Measurements from ENCODE around the gene SNAI1. TPM values are rescaled to one million over a fixed set of nuclear protein-coding genes. Genes with fewer than 3 reads are reported as not detected.

The SNAI1 gene
- total RNA-seq, 2 experiments from 2014 or later, result 0.37 to 0.47 TPM

DNA sequence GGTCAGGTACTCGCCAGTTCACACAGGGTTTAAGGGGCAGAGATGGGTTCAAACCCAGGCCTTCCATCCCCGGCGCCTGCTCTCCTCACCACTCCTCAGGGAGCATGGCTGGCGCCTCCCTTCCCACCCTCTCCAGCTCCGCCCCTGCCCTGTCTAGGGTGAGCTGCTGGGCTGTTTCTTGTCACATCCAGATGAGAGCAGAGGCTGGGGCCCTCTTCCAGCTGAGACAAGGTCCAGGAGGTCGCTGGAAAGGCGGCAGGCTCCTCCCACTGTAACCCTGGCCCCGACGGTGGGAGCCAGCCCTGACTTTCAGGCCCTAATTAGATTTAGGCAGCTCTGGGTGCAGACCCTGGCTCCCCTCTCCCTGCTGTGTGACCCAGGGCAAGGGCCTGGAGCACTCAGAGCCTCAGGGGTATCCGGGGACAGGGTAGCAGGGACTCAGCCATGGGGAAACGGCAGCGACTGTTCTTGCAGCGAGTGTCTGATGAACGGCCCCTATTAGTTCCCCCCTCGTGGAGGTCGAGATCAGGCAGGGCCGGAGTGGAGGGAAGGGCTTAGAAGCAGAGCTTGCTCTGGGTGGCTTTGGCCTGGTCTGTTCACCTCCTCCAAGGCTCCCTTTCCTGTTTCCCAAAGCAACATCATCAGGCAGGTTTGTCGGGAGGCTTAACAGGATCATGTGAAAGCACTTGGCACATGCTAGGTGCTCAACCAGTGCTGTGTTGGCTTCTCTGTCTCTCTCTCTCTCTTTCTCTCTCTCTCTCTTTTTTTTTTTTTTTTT, 33.4 kb downstream of the SNAI1 start:
- POLR2A ChIA-PET, result no interaction called here
- Mint-ChIP-seq H3K9me3 (ENCODE audit: insufficient read depth) (no peaks in the 10 kb centered on the region), H3K4me3 (no peak overlapping the region), H3K4me1 (ENCODE audit: low read depth) (peaks cover 23% of the 10 kb centered on the region), H3K27ac (no peak overlapping the region), H3K36me3 (ENCODE audit: low read depth) (no peaks in the 10 kb centered on the region), H3K27me3 (ENCODE audit: low read depth) (peaks cover 2% of the 10 kb centered on the region)
- CTCF ChIA-PET, result interaction anchor here (0.9 kb wide), 1 partner anchor 55 kb away, joined by 3 read pairs; no protein-coding TSS in a partner anchor
- no peak for DNase-seq
- no peak for ATAC-seq

DNA sequence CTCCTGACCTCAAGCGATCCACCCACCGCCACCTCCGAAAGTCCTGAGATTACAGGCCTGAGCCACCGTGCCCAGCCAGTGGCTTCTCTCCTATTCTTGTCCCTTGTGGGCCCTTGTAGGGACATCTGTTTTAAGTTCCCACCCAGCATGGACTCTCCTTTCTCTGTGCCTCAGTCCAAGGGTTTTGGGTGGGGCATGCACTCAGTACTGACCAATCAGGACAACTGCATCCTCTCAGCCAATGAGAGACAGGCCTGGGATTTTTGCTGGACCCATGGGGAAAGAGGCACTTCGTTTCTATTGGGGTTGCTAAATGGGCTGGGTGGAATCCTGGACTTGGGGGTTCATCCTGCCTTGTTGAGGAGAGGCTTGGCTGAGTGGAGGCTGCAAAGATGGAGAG, 34.4 kb downstream of the SNAI1 start:
- Mint-ChIP-seq H3K4me1 (ENCODE audit: low read depth) (peaks cover 20% of the 10 kb centered on the region), H3K27ac (no peak overlapping the region), H3K27me3 (ENCODE audit: low read depth) (peaks cover 2% of the 10 kb centered on the region), H3K36me3 (ENCODE audit: low read depth) (no peaks in the 10 kb centered on the region), H3K4me3 (no peak overlapping the region), H3K9me3 (ENCODE audit: insufficient read depth) (no peaks in the 10 kb centered on the region)
- DNase-seq, result no peak
- ChIA-PET CTCF (interaction anchor here (0.9 kb wide), 1 partner anchor 54 kb away, joined by 3 read pairs; no protein-coding TSS in a partner anchor), POLR2A (no interaction called here)
- ATAC-seq, result no peak

DNA sequence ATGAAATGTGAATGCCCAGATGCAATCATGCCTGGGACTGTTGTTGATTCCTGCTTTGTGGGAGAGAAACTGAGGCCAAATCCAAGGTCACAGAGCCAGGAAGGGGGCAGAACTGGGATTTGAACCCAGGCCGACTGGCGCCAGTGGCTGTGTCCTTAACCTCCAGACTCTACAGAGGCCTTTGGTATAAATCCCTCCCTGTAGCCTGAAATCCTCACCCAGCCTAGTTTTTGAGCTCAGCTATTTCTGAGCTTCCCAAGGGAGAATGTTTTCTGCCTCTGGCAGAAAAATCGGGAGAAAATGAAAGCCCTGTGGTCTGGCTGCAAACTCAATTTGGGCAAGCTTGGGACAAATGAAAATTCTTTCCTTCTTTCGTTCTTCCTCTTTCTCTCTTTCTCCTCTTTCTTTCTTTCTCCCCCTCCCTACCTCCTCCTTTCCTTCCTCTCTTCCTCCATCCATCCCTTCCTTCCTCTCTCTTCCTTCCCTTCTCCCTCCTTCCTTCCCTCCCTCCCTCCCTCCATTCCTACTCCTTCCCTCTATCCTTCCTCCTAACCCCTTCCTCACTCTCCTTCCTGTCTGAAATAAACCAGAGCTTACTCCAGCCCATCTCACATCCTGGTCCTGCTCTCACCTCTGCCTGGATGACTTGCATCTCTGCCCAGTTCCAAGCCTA, 34.9 kb downstream of the SNAI1 start:
- CTCF ChIA-PET, result interaction anchor here (3.0 kb wide), 1 partner anchor 53 kb away, joined by 12 read pairs; no protein-coding TSS in a partner anchor
- Mint-ChIP-seq H3K4me1 (ENCODE audit: low read depth) (peaks cover 14% of the 10 kb centered on the region), H3K27me3 (ENCODE audit: low read depth) (peaks cover 2% of the 10 kb centered on the region), H3K36me3 (ENCODE audit: low read depth) (no peaks in the 10 kb centered on the region), H3K9me3 (ENCODE audit: insufficient read depth) (no peaks in the 10 kb centered on the region), H3K27ac (no peak overlapping the region), H3K4me3 (no peak overlapping the region)
- DNase-seq (no peak), ATAC-seq (no peak)
- POLR2A ChIA-PET, result no interaction called here

DNA sequence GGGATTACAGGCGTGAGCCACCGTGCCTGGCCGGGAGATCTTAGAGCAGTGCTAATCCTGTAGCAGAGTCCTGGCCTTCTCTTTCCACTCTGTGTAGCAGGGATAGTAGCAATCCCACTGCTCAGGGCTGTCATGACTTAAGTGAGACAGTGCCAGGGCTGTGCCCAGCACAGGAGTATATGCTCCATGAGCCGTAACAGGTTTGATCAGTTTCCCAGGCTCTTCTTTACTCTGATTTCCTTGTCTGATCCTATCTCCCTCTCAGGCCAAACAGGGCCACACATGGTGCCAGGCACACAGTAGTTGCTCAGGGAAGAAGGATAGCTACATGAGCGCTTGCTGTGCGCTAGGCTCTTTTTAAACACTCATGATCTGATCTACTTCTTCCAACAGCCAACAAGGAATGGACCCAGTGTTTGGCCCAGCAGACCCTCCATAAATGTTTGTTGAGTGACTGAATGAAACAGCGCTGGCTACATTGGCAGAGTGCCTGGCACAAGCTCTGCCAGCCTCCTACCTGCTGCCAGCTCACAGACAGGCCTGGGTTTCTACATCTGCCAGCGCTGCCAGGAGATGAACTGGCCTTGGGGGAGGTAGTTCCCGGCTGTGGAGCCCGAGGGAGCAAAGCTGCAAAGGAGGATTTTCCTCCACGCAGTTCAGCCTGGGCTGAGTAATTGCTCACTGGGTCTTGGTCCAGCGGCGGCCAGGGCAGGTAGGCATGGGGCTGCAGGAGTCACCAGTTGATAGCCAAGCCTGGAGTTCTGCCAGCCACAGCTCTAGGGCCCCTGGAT, 36.9 kb downstream of the SNAI1 start:
- POLR2A ChIA-PET, result no interaction called here
- no peak overlapping the region for H3K4me3 Mint-ChIP-seq
- peaks cover 12% of the 10 kb centered on the region for H3K4me1 Mint-ChIP-seq (ENCODE audit: low read depth)
- CTCF ChIA-PET, result interaction anchor here (0.6 to 3.0 kb wide), 4 partner anchors 33 to 52 kb away, joined by 3 to 12 read pairs (median 4); no protein-coding TSS in a partner anchor
- no peaks in the 10 kb centered on the region for H3K36me3 Mint-ChIP-seq (ENCODE audit: low read depth)
- no peaks in the 10 kb centered on the region for H3K9me3 Mint-ChIP-seq (ENCODE audit: insufficient read depth)
- no peak overlapping the region for H3K27ac Mint-ChIP-seq
- ATAC-seq (no peak), DNase-seq (no peak)
- peaks cover 4% of the 10 kb centered on the region for H3K27me3 Mint-ChIP-seq (ENCODE audit: low read depth)

DNA sequence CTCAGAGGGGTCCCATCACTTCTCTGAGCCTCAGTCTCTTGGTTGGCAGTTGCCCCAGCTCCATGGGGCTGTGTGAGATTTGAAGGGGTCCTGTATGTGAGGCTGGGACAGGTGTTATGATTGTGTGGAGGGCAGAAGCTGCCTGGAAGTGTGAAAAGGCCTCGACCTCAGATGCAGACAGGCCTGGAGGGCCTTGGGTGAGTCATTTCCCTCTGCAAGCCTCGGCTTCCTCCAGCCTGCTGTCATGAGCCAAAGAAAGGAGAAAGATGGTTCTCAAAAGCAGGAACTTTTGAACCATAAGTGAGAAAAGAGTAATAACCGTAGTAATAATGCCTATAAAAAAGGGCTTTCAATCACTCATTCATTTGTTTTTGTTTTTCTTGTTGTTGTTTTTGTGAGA, 37.5 kb downstream of the SNAI1 start:
- DNase-seq (peak; percentile 42), ATAC-seq (peak; percentile 75)
- Mint-ChIP-seq H3K4me3 (no peak overlapping the region), H3K4me1 (ENCODE audit: low read depth) (peaks cover 12% of the 10 kb centered on the region), H3K9me3 (ENCODE audit: insufficient read depth) (no peaks in the 10 kb centered on the region), H3K36me3 (ENCODE audit: low read depth) (no peaks in the 10 kb centered on the region), H3K27me3 (ENCODE audit: low read depth) (peaks cover 4% of the 10 kb centered on the region), H3K27ac (no peak overlapping the region)
- ChIA-PET CTCF (interaction anchor here (0.6 to 3.0 kb wide), 4 partner anchors 32 to 51 kb away, joined by 3 to 12 read pairs (median 4); no protein-coding TSS in a partner anchor), POLR2A (no interaction called here)

DNA sequence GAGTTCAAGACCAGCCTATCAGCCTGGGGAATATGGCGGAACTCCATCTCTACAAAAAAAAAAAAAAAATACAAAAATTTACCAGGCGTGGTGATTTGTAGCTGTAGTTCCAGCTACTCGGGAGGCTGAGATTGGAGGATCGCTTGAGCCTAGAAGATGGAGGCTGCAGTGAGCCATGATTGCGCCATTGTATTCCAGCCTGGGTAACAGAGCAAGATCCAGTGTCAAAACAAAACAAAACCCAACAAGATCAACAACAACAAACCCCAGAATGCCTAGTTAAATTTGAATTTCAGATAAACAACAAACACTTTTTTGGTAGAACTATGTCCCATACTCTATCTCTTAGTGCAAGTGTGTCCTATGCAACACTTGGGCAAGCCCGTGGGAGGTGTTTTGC, 39.9 kb downstream of the SNAI1 start:
- Mint-ChIP-seq H3K9me3 (ENCODE audit: insufficient read depth) (no peaks in the 10 kb centered on the region), H3K36me3 (ENCODE audit: low read depth) (no peaks in the 10 kb centered on the region), H3K27ac (no peak overlapping the region), H3K4me1 (ENCODE audit: low read depth) (peaks cover 12% of the 10 kb centered on the region), H3K27me3 (ENCODE audit: low read depth) (peaks cover 4% of the 10 kb centered on the region), H3K4me3 (no peak overlapping the region)
- DNase-seq (no peak), ATAC-seq (no peak)
- CTCF ChIA-PET, result no interaction called here
- POLR2A ChIA-PET, result no interaction called here

DNA sequence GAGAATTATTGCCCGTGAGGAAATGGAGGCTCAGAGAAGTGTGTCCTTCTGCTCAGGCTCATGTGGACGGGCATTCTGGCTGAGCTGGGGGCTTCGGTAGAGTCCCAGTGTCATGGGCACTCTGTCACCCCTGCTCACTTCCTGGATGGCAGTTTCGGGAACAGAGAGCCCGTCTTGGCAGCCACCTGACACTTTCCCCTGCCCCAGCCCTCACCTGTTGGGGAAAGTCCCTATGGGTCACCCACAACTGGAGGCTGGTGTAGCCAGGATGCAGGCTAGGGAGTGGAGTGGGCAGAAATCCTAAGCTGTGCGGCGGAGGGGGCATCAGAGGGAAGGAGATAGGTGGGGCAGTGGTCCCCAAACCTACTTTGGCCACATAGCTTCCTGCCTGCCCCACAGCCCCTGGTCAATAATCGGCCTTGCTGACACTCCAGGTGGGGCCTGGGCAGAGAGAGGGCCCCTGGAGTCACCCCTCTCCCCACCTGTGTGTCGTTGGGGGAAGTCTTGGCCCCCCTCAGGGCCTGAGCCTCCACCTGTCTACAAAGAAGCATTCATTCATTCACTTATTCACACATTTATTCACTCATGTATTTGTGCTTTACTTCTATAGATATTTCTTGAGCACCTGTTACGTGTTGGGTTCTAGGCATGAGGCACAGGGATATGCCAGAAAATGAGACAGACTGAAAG, 40.5 kb downstream of the SNAI1 start:
- CTCF ChIA-PET, result no interaction called here
- no peak for ATAC-seq

DNA sequence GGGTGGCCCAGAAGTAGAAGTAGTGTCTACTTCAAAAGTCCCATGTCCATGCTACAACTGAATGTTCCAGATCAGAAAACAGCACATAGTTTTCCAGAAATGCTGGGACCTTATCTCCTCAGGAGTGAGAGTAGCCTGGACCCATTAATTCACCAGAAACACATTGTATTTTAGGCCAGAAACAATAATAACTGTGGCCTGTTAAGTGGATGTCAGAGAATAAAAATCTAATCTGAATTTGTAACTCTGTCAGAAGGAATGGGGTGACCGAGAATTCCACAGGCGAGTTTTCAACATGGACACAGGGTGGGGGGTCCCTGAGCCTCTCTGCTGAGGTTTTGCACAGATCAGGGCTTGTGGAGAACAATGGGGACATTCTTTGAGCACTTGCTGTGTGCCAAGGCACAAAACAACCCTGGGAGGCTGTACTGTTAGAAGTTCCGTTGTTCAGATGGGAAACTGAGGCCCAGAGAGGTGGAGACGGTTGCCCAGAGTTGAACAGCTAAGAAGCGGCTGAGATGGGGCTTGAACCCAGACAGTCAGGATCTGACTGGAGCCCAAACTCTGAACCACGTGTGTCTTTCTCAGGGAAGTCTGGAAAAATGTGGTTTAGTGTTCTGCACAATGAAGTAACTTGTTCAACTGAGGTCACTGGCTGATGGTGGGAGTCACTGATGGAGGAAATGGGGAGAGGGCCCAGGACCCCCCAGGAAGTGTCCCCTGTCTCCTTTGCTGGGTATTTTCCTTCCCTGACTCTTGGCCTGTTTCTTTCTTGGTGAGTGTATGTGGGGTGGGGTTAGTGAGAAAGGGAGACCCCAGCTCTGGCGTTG, 44.2 kb downstream of the SNAI1 start:
- ATAC-seq (no peak), DNase-seq (no peak)
- Mint-ChIP-seq H3K4me3 (no peak overlapping the region), H3K4me1 (ENCODE audit: low read depth) (no peaks in the 10 kb centered on the region), H3K27ac (no peak overlapping the region), H3K36me3 (ENCODE audit: low read depth) (no peaks in the 10 kb centered on the region), H3K27me3 (ENCODE audit: low read depth) (peaks cover 4% of the 10 kb centered on the region), H3K9me3 (ENCODE audit: insufficient read depth) (no peaks in the 10 kb centered on the region)
- CTCF ChIA-PET, result no interaction called here
- POLR2A ChIA-PET, result no interaction called here

More for the DNA sequence above, 40.5 kb downstream of the SNAI1 start:
- peaks cover 12% of the 10 kb centered on the region for H3K4me1 Mint-ChIP-seq (ENCODE audit: low read depth)
- POLR2A ChIA-PET, result no interaction called here
- no peak overlapping the region for H3K27ac Mint-ChIP-seq
- DNase-seq, result no peak
- H3K4me3 Mint-ChIP-seq, result no peak overlapping the region
- H3K27me3 Mint-ChIP-seq (ENCODE audit: low read depth), result peaks cover 4% of the 10 kb centered on the region
- no peaks in the 10 kb centered on the region for H3K36me3 Mint-ChIP-seq (ENCODE audit: low read depth)
- no peaks in the 10 kb centered on the region for H3K9me3 Mint-ChIP-seq (ENCODE audit: insufficient read depth)

DNA sequence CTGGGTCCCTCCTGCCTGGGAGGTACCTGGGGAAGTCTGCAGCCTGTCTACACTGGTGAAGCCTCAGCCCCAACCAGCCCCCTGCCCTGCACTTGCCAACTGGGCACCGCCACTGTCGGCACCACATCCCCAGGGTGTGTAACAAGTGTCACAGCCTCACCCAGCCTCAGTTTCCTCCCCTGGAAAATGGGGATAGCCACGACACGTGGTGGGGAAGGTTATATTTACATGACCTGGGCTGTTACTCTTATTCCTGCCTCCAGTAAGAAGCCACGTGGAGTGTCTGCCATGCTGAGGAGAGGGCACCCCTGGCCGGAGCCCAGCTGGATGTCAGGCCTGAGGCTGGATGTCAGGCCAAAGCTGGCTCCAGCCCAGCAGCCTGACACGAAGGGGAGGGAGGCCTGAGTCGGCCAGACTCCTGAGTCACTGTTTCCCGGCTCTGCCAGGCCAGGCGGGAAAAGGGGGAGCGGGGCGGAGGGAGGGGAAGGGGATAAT, 44.9 kb downstream of the SNAI1 start:
- H3K36me3 Mint-ChIP-seq (ENCODE audit: low read depth), result no peaks in the 10 kb centered on the region
- POLR2A ChIA-PET, result no interaction called here
- H3K27ac Mint-ChIP-seq, result no peak overlapping the region
- no peaks in the 10 kb centered on the region for H3K4me1 Mint-ChIP-seq (ENCODE audit: low read depth)
- DNase-seq (no peak), ATAC-seq (no peak)
- peaks cover 4% of the 10 kb centered on the region for H3K27me3 Mint-ChIP-seq (ENCODE audit: low read depth)
- H3K4me3 Mint-ChIP-seq, result no peak overlapping the region
- H3K9me3 Mint-ChIP-seq (ENCODE audit: insufficient read depth), result no peaks in the 10 kb centered on the region
- CTCF ChIA-PET, result no interaction called here

DNA sequence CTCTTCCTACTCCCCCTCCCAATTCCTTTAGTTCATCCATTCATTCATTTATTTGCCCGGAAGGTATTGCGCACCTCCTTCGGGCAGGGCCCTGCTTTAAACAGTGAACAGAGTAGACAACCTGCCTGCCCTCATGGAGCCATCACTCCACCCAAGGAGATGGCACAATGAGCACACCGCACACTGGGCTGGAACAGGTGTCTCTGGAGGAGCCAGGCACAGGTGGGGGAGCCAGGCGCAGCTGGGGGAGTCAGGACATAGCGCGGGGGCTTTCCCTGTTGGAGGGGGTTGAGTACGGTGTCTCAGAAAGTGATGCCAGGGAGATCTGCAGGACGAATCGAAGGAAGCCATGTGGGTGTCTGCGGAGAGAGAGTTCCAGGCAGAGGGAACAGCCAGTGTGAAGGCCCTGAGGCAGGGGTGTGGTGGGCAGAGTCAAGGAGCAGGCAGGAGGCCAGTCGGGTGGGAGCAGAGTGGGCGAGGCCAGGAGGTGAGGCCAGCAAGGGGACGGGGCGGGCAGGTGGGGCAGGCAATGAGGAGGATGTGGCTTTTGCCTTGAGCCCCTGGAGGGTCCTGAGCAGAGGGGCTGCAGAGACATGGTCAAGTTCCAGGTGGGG, 46.4 kb downstream of the SNAI1 start:
- POLR2A ChIA-PET, result no interaction called here
- CTCF ChIA-PET, result no interaction called here
- H3K9me3 Mint-ChIP-seq (ENCODE audit: insufficient read depth), result no peaks in the 10 kb centered on the region
- H3K36me3 Mint-ChIP-seq (ENCODE audit: low read depth), result no peaks in the 10 kb centered on the region
- no peak for ATAC-seq
- no peak overlapping the region for H3K4me3 Mint-ChIP-seq
- H3K27me3 Mint-ChIP-seq (ENCODE audit: low read depth), result peaks cover 2% of the 10 kb centered on the region
- no peak for DNase-seq
- H3K4me1 Mint-ChIP-seq (ENCODE audit: low read depth), result no peaks in the 10 kb centered on the region
- no peak overlapping the region for H3K27ac Mint-ChIP-seq
